ENCODE results near the gene UCMA. TPM values are rescaled to one million over a fixed set of nuclear protein-coding genes. Genes with fewer than 3 reads are reported as not detected.
A peak's percentile ranks its signal among the peaks of the same experiment; 100 is the strongest.

Gene UCMA
- polyA plus RNA-seq, 1 donor, result not detected

DNA sequence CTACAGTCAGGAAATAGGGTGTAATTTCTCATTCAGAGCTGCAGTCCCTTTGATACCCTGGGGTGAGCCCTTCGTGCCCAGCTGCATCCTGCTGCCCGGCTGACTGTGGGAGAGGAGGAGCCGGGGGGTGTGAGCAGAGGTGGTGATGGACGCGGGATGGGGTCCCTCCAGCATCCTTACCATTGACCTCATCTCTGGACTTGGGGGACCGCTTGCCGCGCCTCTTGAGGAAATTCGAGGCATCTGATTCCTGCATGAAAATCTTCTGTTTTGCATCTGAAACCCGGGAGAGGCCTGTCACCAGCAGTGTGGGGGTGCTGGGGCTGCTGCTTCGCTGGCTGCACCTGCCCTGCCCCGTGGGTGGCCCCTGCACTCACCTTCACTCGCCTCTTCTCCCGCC is 816 bp downstream of the UCMA start:
- DNase-seq, result no peak

DNA sequence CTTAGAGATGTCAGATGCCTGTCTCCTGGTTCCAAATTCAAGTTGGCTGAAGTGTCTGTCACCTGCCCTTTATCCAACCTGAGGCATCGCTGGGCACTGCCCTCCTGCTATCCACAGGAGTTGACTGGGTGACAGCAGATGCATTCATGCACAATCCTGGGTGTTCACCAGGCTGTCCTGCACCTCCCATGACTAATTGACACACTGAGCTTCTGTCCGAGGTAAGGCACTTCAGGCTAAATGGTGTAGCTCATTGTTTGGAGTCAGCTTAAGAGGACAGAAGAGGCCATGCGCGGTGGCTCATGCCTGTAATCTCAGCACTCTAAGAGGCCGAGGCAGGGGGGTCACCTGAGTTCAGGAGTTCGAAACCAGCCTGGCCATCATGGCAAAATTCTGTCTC is 2.4 kb downstream of the UCMA start:
- no peak for DNase-seq

DNA sequence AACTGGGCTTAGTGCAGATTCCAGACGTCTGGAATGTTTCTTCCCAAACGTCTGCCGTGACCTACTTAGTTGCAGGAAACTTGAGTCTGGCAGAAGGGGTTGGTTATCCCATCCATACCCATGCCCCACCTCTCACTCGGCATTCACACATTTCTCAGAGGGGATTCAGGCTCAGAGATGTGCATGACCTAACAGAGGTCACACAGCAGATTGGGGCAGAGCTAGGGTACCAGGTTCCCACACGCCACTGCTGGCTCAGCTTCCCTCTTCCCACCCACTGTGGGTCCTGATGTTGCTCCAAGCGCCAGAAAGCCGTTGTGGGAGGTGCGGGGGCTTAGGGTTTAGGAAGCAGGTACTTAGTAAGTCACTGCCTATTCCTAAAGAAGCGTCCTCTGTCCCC is 3.0 kb downstream of the UCMA start:
- DNase-seq, result no peak

DNA sequence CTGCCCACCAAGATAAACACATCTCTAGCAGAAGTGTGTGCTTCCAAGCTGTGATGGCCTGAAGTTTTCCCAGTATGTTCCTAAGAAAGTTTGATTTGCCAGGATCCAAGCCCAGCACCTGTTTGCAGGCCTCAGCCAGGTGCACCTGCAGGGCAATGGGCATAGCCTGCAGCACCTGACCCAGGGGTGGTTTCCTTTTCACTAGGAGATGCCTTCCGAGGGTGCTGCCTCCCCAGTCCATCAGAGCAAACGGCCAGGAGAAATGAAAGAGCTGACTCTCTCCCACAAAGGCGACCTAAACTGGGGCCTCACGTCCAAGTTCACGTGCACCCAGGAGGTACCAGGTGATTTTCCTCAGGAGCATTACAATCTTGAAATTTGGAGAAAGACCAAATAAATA is 7.1 kb downstream of the UCMA start:
- DNase-seq, result no peak

DNA sequence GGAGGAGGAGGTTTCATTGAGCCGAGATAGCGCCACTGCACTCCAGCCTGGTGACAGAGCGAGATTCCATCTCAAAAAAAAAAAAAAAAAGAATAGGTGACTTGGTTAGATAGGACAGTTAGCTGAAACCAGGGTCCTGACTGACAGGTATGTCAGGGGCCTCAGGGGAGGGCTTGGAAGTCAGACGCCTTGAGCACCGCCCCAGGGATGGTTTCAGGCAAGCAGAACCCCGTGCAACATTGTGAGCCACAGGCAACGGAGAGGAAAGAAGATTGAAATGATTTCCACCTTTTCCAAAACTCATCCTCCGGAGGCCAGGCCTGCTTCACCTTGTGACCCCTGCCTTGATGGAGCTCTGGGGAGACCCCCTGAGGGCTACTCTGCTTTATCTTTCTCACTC is 8.6 kb downstream of the UCMA start:
- DNase-seq, result no peak

DNA sequence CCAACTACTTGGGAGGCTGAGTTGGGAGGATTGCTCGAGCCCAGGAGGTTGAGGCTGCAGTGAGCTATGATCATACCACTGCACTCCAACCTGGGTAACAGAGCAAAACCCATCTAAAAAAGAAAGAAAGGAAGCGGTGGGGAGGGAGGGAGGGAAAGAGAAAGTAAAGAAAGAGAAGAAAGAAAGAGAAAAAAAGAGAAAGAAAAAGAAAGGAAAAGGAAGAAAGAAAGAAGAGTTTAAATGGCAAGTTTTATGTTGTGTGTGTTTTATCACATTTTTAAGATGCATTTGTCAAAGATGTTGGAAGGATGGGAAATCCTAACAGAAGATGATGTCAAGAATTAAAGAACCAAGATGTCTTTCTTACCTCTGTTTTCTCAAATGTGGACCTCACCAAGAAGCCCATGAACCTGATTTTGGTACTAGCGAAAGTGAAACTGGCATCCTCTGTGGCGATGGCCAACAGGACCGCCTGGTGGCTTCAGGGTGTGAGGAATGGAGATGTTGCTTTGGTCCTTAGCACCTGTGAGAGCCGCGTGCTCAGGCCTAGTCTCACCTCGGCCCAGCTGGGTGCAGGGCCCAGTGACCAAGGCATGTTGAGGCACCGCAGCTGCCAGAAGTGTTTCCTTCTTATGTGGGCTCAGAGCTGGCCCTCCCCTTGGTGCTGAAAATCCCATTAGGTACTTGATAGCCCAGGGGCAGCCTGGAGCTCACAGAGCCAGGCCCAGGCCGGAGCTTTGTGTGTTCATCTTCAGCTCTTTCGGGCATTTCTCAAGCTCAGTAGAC is 9.8 kb downstream of the UCMA start:
- no peak for DNase-seq

DNA sequence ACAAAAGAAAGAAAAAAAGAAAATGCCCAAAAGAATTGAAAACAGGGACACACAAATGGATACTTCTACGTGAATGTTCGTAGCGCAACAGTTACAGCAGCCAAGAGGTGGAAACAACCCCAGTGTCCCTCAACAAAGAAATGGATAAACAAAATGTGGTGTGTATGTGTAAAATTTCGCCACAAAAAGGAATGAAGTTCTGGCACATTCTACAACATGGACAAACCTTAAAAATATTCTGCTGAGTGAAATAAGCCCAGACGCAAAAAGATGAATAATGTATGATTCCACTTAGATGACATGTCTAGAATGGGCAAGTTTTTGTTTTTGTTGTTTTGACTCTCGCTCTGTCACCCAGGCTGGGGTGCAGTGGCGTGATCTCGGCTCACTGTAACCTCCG is 10.9 kb downstream of the UCMA start:
- no peak for DNase-seq

DNA sequence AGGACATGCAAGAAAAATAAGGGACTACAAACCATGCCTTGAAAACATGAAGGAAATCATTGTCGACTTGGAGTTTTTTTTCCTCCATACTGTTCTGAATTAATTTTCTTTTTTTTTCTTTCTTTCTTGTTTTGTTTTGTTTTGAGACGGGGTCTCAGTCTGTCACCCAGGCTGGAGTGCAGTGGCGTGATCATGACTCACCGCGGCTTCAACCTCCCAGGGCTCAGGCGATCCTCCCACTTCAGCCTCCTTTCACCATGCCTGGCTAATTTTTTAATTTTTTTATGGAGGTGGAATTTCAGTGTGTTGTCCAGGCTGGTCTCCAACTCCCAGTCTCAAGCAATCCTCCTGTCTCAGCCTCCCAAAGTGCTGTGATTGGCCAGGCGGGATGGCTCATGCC is 11.6 kb downstream of the UCMA start:
- DNase-seq, result no peak

DNA sequence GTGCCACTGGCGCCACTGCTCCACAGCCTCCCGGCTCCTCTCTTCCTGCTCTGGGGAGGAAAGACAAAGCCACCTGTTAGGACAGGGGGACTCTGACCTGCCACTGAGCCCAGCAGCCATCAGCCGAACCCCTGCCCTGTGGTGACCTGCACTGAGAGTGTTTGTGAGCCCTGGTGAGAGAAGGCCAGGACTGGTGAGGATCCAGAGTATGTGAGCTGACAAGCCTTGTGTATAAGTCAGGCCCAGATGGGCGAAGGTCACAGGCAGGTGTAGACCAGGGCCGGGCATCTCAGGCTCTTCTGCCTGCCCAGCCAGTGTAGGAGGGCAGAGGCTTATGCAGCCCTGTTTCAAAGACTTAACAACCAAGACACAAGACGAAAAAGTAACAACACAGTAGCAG is 12.0 kb downstream of the UCMA start:
- no peak for DNase-seq

DNA sequence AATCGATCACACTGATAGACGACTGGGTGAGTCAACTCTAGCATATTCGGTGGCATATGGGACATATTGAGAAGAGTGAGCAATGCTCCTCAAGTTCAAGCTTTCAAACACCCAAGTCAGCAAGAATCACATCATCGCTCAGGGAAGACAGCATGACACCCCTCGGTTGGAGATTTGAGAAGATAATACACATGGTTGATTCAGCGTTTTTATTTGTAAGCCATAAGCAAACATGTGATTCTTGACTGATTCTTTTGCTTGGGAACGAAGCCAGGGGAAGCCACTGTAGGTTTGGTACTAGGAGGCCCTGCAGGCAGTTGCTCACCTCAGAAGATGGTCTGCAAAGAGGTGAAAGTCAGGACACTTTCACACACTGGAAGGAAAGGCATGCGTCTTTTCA is 12.6 kb downstream of the UCMA start:
- DNase-seq, result no peak

DNA sequence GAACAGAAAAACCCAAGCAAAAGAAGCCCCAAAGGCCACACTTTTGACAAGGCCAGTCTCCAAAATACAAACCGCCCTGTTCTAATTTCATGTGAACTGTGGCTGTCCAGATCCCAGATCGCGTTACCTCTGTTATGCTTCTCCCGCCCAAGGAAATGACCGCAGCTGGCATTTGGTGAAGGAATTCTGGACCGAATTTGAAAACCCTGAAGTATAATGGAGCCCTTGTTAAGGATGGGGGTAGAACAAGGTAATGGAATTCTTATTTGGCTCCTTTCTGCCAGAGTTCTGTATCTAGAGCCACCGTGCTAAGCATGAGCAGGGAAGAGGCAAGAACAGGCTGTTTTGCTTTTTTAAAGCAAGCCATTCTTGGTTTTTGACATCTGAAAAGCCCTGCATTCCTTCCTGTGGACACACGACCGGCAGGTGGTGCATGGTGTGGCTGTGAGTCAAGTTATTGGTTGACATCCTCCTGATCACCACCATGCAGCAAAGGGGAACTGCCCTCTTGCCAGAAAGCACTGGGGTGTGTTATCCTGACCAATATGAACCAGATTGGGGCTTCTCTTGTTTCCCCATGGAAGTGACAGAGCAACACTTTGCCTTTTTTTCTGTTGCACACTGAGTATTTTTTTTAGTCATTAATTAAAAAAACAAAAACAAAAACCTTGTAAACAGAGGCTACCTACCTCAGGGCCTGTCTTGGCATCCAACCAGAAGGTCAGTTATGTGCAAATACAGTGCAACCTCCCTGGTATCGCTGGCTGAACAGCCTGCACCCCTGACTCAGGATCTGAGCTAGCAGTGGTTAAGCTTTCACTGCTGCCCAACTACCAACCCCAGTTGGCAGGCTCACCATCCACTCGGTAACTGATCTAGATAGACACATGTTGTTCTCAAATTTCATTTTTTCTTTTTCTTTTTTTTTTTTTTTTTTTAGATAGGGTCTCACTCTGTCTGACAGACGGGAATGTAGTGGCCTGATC is 14.2 kb downstream of the UCMA start:
- no peak for DNase-seq

DNA sequence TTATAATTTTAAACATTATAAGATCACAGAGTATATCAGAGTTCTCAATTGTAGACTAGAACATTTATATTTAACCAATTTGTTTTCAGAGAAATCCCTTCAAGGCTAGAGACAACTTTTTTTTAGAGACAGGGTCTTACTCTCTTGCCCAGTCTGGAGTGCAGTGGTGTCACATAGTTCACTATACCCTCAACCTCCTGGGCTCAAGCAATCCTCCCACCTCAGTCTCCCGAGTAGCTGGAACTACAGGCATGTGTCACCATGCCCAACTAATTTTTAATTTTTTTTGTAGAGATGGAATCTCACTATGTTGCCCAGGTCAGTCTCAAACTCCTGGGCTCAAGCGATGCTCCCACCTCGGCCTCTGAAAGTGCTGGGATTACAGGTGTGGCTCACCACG is 15.3 kb downstream of the UCMA start:
- DNase-seq, result no peak

DNA sequence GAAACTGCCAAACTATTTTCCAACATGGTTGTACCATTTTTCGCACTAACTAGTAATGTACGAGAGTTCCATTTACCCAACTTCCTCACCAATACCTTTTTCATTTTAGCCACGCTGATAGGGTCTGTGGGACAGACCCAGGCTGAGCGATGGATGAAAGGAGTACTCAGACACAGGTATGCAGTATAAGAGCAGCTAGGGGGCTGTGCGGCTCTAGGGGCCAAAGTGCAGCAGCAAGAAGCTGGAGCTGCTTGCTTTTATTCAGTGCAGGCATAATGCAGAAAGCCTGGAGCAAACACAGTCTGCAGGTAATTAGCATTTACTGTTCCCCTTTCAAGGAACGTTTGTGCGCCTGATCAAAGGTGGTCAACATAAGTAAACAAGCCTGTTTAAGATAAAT is 21.0 kb downstream of the UCMA start:
- DNase-seq, result no peak

DNA sequence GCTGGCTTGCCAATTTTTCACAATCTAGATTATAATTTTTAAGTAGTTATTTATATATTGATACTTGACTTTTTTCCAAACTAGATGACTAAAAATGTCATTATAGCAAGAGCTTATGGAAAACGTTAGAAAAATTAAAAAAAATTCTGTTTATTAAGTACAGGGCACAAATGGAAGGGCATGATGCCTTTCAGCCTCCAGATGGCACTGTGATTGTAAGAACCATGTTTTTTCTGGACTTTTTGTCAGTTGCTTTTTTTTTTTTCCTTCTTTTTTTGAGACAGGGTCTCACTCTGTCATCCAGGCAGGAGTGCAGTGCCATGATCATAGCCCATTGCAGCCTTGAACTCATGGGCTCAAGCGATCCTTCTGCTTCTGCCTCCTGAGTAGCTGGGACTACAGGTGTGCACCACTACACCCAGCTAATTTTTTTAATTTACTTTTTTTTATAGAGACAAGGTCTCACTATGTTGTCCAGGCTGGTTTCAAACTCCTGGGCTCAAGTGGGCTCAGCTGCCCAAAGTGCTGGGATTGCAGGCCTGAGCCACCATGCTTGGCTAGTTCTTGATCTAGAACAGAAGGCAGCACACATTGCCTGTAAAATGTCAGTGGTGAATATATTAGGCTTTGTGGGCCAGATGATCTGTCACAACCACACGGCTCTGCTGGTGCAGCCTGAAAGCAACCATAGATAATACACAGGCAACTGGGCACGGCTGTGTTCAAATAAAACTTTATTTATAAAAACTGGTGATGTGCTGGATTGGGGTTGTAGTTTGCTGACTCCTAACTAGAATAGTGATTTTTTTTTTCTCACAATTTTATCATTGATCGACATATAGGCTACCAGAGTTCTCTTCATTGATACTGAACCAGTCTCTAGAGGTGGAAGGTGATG is 27.4 kb downstream of the UCMA start:
- peak; percentile 28 for DNase-seq

DNA sequence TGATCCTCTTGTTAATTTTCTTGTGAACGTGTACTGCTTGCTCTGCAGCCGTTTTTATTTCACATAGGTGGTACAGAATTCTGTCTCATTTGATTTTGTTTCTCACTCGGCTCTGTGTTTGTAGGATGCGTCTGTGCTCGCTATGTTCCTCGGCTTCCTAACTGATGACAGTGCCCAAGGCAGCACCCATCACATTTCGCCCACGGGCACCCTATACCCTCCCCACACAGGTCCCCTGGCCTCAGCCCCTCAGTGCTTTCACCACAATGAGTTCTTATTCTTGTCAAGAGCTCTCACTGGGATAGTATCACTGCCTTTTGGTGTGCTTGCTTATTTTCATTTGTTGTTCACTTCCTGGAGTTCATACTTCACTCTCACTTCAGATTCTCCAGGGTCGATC is 28.1 kb downstream of the UCMA start:
- DNase-seq, result no peak

DNA sequence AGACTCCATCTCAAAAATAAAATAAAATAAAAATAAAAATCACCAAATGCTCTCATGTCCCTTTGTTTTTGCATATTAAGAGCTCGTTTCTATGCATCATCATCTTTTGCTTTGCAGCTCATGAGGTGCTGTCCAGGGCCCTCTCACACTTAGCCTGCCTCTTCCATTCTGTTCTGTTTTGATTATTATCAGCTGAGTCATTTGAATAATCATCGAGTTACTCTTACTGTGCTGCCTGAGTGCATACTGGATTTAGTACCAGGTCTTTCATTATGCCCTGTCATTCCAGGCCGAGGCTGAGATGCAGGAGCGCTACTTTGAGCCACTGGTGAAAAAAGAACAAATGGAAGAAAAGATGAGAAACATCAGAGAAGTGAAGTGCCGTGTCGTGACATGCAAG is 33.0 kb downstream of the UCMA start:
- DNase-seq, result no peak

DNA sequence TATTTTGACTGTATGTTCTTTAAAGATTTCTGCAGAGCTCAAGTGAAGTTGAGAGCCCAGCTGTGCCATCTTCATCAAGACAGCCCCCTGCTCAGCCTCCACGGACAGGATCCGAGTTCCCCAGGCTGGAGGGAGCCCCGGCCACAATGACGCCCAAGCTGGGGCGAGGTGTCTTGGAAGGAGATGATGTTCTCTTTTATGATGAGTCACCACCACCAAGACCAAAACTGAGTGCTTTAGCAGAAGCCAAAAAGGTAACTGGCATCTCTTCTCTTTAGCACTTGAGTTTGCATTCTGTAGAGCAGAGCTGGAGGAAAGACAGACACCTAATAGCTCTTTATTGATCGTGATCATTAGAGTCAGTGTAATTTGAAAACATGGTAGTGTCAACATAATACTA is 39.2 kb downstream of the UCMA start:
- no peak for DNase-seq

DNA sequence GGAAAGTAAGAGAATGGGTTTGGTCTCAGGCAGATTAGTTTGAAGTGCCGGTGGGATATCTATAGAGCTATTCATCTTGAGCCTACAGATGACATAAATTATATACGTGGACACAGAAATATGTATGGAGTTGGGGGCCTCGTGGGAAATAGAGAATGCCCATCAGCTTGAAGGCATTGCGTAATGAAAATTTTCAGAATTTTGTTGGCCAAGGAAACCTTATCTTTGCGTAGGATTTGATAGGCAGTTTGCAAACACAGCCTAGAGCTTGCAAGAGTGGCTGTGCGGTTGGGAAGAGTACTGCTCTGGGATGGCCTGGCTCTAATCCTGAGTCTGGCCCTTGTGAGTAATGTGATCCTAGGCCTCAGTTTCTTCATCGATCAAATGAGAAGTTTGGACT is 40.5 kb downstream of the UCMA start:
- DNase-seq, result no peak

DNA sequence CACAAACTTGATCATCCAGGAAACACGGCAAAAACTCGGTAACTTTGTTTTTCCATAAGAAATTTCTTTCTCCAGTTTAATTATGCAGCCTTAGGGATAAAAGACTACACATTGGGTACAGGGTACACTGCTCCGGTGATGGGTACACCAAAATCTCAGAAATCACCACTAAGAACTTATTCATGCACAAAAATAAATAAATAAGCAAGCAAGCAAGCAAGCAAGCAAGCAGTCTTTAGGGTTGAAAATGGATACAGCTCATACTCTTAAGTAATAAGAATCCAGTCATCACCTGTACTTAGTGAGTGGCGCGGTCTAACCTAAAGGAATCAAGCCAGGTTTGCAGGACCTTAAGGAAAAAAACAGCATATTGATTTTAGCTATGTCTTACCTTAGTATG is 42.8 kb downstream of the UCMA start:
- DNase-seq, result no peak

DNA sequence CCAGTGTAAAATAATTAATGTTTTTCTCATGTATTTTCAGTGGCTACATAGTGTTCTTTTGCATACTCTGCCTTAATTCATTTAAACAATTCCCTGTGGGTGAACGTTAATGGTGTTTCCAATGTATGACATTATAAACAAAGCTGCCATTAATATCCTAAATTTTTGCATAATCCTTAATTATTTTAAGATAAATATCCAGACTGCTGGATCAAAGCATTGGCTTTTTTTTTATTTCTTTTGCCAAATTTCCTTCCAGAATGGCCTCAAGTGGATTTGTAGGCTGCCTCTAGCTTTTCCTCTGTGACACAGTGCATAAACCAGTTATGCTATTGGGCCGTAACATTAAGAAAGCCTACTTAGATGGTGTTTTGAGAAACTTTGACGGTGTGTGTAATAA is 43.4 kb downstream of the UCMA start:
- no peak for DNase-seq

DNA sequence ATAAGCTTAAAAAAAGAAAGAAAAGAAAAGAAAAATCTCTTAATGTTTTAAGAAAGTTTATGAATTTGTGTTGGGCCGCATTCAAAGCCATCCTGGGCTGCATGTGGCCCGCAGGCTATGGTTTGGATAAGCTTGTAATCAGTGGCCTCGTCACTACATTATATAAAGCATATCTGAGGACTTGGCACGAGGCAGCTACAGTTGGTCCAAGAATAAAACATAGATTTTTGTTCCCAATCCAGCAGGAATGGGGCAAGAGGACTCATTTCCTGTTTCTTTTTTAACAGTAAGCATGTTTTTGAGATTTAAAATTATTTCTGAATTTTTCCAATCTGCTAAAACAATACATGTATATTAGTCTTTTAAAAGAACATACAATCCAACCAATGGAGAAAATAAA is 44.2 kb downstream of the UCMA start:
- DNase-seq, result no peak

DNA sequence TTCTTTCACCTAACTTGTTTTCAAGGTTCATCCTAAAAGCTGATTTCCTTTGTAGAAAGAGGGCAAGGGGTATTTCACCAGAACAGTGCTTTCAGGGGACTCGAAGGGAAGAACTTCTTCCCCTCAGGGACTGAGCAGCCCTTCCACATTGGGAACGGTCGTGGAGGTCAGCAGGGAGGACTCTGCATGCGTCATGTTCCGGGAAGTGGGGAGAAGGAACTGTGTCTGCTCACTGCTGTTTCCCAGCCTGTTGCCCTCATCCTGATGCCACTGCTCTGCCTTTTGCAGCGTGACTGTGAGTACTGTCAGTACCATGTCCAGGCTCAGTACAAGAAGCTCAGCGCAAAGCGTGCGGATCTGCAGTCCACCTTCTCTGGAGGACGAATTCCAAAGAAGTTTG is 45.6 kb downstream of the UCMA start:
- DNase-seq, result no peak

Data from left kidney (tissue), 2 donors.